Gastroesophageal sphincter (tissue), 3 donors: ENCODE measurements around the gene PPP1R10.

Experiments
- POLR2A ChIP-seq, 2 donors: fragments of 450-650 bp; IDR thresholded peaks; one replicate each; pipeline ENCODE4 v1.6.1; 2017; ENCODE audit warnings: antibody characterized with exemption in 2 of 2, mild to moderate bottlenecking in 2 of 2, moderate library complexity in 1 of 2
- POLR2AphosphoS5 ChIP-seq: sonication (generic); formaldehyde crosslinking; IDR thresholded peaks from one replicate; pipeline ENCODE4 v1.6.1; 2017; ENCODE audit warnings: antibody characterized with exemption
- TF ChIP-seq, protein P1 (sequence below), 4 experiments: fragments of 200-600 bp in 2 of 4; fragments of 450-650 bp in 2 of 4; sonication (generic) in 1 of 4; IDR thresholded peaks; one replicate each; pipeline ENCODE4 v1.5.1; 2017 to 2019; ENCODE audit warnings: antibody characterized with exemption in 4 of 4, mild to moderate bottlenecking in 2 of 4, moderate library complexity in 2 of 4

GRCh38 chr6:30625511-30625910 lies 8.5 kb upstream of the PPP1R10 start:
- TF ChIP-seq POLR2A (IDR thresholded peaks at IDR 0.05) (no peak), POLR2AphosphoS5 (no peak)
- TF ChIP-seq, protein P1, sequence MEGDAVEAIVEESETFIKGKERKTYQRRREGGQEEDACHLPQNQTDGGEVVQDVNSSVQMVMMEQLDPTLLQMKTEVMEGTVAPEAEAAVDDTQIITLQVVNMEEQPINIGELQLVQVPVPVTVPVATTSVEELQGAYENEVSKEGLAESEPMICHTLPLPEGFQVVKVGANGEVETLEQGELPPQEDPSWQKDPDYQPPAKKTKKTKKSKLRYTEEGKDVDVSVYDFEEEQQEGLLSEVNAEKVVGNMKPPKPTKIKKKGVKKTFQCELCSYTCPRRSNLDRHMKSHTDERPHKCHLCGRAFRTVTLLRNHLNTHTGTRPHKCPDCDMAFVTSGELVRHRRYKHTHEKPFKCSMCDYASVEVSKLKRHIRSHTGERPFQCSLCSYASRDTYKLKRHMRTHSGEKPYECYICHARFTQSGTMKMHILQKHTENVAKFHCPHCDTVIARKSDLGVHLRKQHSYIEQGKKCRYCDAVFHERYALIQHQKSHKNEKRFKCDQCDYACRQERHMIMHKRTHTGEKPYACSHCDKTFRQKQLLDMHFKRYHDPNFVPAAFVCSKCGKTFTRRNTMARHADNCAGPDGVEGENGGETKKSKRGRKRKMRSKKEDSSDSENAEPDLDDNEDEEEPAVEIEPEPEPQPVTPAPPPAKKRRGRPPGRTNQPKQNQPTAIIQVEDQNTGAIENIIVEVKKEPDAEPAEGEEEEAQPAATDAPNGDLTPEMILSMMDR (IDR thresholded peaks at IDR 0.05) = no peak
